Upper lobe of left lung (tissue), 6 donors: ENCODE results near the gene TMED8. TPM values are rescaled to one million over a fixed set of nuclear protein-coding genes. Genes with fewer than 3 reads are reported as not detected.

Experiments used
- ATAC-seq, 2 donors: fragments of 200-7000 bp; cut with Tn5 transposase; one replicate each; pipeline ENCODE4 v1.9.1; 2022; ENCODE audit warnings: mild to moderate bottlenecking in 2 of 2, moderate library complexity in 2 of 2; ENCODE audit not compliant: low FRiP score in 2 of 2
- DNase-seq, 2 donors: peaks; one replicate each; pipeline ENCODE4 v3.0.0-alpha.2; 2019 to 2020
- H3K27ac ChIP-seq, 4 donors: fragments of 200-600 bp; sonication (generic); one replicate each; pipeline ENCODE4 v1.5.1; 2016 to 2019
- H3K27me3 ChIP-seq, 4 donors: fragments of 200-600 bp; sonication (generic); one replicate each; pipeline ENCODE4 v1.5.1; 2017 to 2019
- H3K36me3 ChIP-seq, 4 donors: fragments of 200-600 bp; sonication (generic); one replicate each; pipeline ENCODE4 v1.5.1; 2016 to 2019
- H3K4me1 ChIP-seq, 4 donors: fragments of 200-600 bp; sonication (generic); one replicate each; pipeline ENCODE4 v1.5.1; 2018 to 2019
- H3K4me3 ChIP-seq, 4 donors: fragments of 200-600 bp; sonication (generic); one replicate each; pipeline ENCODE4 v1.5.1; 2017 to 2019; ENCODE audit warnings: mild to moderate bottlenecking in 2 of 4, moderate library complexity in 1 of 4
- H3K9me3 ChIP-seq, 4 donors: fragments of 200-600 bp; sonication (generic); one replicate each; pipeline ENCODE4 v1.5.1; 2018 to 2019
- CTCF ChIP-seq, 6 experiments: fragments of 450-650 bp in 4 of 6; fragments of 200-600 bp in 2 of 6; sonication (generic) in 2 of 6; IDR thresholded peaks; one replicate each; pipeline ENCODE4 v1.5.1; 2016 to 2019; ENCODE audit warnings: antibody characterized with exemption in 6 of 6
- EP300 ChIP-seq, 4 donors: sonication (generic); formaldehyde crosslinking; IDR thresholded peaks; one replicate each; pipeline ENCODE4 v1.5.1; 2017; ENCODE audit warnings: antibody characterized with exemption in 4 of 4, control low read depth in 2 of 4
- POLR2A ChIP-seq, 4 donors: fragments of 450-650 bp; IDR thresholded peaks; one replicate each; pipeline ENCODE4 v1.5.1; 2016 to 2017; ENCODE audit warnings: antibody characterized with exemption in 4 of 4, mild to moderate bottlenecking in 2 of 4
- POLR2AphosphoS5 ChIP-seq, 2 donors: sonication (generic); formaldehyde crosslinking; IDR thresholded peaks; one replicate each; pipeline ENCODE4 v1.5.1; 2017; ENCODE audit warnings: antibody characterized with exemption in 2 of 2
- WGBS, 2 donors: methylation state at CpG; one replicate each; pipeline ENCODE4 v1.1.5; 2017 to 2018; 5-methylcytosine and 5-hydroxymethylcytosine counted together
- total RNA-seq, 6 donors: library from RNA; depleted of rRNA in 4 of 6; stranded (reverse); fragments of >200 nt in 4 of 6; gene quantifications; one replicate each; pipeline versions ENCODE4 v1.1.0 to v1.2.1, GENCODE V29; 2016 to 2021
- donor health status: DM: no; HTN: no; CAD: no; lungs with moderate emphysema.
- donor health status: DM: no; HTN: yes; CAD: no; lungs with severe emphysema.

Gene TMED8
- total RNA-seq, 6 donors from 2014 or later, result 7.8 to 20.6 (median 11.2) TPM

- Histone ChIP-seq H3K27ac (no peak overlapping the region), H3K4me1 (no peaks in the 10 kb centered on the region), H3K9me3 (no peaks in the 10 kb centered on the region), H3K27me3 (no peaks in the 10 kb centered on the region), H3K36me3 (peaks cover 10 to 80% (median 48%) of the 10 kb centered on the region in 4 donors), H3K4me3 (no peak overlapping the region)
- WGBS, 2 donors, result 84 to 86% methylated on average over 5 of the region's 5 CpGs
- ATAC-seq (no peak), DNase-seq (no peak)
- TF ChIP-seq POLR2AphosphoS5 (IDR thresholded peaks at IDR 0.05) (no peak), EP300 (IDR thresholded peaks at IDR 0.05) (no peak), CTCF (IDR thresholded peaks at IDR 0.05) (no peak), POLR2A (IDR thresholded peaks at IDR 0.05) (no peak)
These were observed 90.3 kb downstream of the TMED8 start for GRCh38 chr14:77286576-77286975.

Other genes starting within 250 kb of the TMED8 start
- gene ZDHHC22, start 235.3 kb downstream of the TMED8 start, total RNA-seq, result under 1 TPM in 1 of 6 donors, not detected in 5; 0.06 TPM
- 1 to 10 TPM in 1 of 6 donors, under 1 TPM in 3, not detected in 2; 0.15 to 8.3 (median 0.80) TPM for gene TMEM63C, start 195.3 kb downstream of the TMED8 start, total RNA-seq
- under 1 TPM in 1 of 6 donors, not detected in 5; 0.30 TPM for gene NGB, start 105.9 kb downstream of the TMED8 start, total RNA-seq
- gene POMT2, start 56.2 kb downstream of the TMED8 start, total RNA-seq, result 10 to 100 TPM; 14.6 to 36.7 (median 25.4) TPM
- gene GSTZ1, start 56.1 kb downstream of the TMED8 start, total RNA-seq, result 10 to 100 TPM; 12.4 to 35.6 (median 19.0) TPM
- gene SAMD15, start 285 bp upstream of the TMED8 start, total RNA-seq, result 1 to 10 TPM in 4 of 6 donors, under 1 TPM in 2; 0.67 to 8.8 (median 1.5) TPM
- under 1 TPM in 4 of 6 donors, not detected in 2; 0.30 to 0.40 (median 0.31) TPM for gene NOXRED1, start 46.4 kb upstream of the TMED8 start, total RNA-seq
- 10 to 100 TPM in 4 of 6 donors, 1 to 10 TPM in 2; 7.1 to 19.2 (median 16.8) TPM for gene VIPAS39, start 80.5 kb upstream of the TMED8 start, total RNA-seq
- gene AHSA1, start 81.0 kb upstream of the TMED8 start, total RNA-seq, result 100 to 1,000 TPM in 1 of 6 donors, 10 to 100 TPM in 5; 41.9 to 110 (median 93.3) TPM
- gene ISM2, start 121.7 kb upstream of the TMED8 start, total RNA-seq, result not detected
- gene SPTLC2, start 239.5 kb upstream of the TMED8 start, total RNA-seq, result 10 to 100 TPM; 28.0 to 72.3 (median 37.7) TPM